A549 (cell line): ENCODE results near the gene FLT3LG.

ENCODE experiments used
- CTCF ChIP-seq: fragments of >200 bp; sonication (Bioruptor Twin); formaldehyde crosslinking; IDR thresholded peaks from 3 replicates; pipeline ENCODE4 v1.5.1; 2016
- MYC ChIP-seq: IDR thresholded peaks from 2 replicates; pipeline ENCODE4 v1.6.1; 2012; ENCODE audit warnings: mild to moderate bottlenecking, inconsistent platforms, low read length, improper control_type of control experiment, borderline replicate concordance
- SMC3 ChIP-seq: fragments of >200 bp; sonication (Bioruptor Twin); formaldehyde crosslinking; IDR thresholded peaks from 3 replicates; pipeline ENCODE4 v1.6.1; 2018; ENCODE audit warnings: inconsistent platforms
- TF ChIP-seq, protein P1 (sequence below): fragments of 150-350 bp; IDR thresholded peaks from 2 replicates; pipeline ENCODE4 v1.6.1; 2014; ENCODE audit warnings: low read depth, mild to moderate bottlenecking, low read length
- TF ChIP-seq, protein P2 (sequence below): fragments of 200-600 bp; sonication (generic); IDR thresholded peaks from 2 replicates; pipeline ENCODE4 v1.6.1; 2016; ENCODE audit warnings: antibody characterized with exemption, mild to moderate bottlenecking, moderate library complexity

DNA sequence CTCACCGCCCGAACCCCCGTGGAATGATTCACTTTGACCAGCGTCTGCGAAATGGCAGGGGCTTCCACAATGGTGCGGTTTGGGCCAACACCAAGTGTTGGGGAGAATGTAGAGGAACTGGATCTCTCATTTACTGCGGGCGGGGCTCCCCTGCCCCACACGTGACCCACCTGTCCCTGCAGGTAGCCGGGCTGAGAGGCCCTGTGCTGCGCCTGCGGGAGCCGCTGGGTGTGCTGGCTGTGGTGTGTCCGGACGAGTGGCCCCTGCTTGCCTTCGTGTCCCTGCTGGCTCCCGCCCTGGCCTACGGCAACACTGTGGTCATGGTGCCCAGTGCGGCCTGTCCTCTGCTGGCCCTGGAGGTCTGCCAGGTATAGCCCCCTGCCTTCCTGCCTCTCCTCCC, 5.8 kb upstream of the FLT3LG start:
- TF ChIP-seq, protein P1, sequence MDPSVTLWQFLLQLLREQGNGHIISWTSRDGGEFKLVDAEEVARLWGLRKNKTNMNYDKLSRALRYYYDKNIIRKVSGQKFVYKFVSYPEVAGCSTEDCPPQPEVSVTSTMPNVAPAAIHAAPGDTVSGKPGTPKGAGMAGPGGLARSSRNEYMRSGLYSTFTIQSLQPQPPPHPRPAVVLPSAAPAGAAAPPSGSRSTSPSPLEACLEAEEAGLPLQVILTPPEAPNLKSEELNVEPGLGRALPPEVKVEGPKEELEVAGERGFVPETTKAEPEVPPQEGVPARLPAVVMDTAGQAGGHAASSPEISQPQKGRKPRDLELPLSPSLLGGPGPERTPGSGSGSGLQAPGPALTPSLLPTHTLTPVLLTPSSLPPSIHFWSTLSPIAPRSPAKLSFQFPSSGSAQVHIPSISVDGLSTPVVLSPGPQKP, result no peak
- TF ChIP-seq SMC3 (no peak), MYC (no peak), CTCF (no peak)
- TF ChIP-seq, protein P2, sequence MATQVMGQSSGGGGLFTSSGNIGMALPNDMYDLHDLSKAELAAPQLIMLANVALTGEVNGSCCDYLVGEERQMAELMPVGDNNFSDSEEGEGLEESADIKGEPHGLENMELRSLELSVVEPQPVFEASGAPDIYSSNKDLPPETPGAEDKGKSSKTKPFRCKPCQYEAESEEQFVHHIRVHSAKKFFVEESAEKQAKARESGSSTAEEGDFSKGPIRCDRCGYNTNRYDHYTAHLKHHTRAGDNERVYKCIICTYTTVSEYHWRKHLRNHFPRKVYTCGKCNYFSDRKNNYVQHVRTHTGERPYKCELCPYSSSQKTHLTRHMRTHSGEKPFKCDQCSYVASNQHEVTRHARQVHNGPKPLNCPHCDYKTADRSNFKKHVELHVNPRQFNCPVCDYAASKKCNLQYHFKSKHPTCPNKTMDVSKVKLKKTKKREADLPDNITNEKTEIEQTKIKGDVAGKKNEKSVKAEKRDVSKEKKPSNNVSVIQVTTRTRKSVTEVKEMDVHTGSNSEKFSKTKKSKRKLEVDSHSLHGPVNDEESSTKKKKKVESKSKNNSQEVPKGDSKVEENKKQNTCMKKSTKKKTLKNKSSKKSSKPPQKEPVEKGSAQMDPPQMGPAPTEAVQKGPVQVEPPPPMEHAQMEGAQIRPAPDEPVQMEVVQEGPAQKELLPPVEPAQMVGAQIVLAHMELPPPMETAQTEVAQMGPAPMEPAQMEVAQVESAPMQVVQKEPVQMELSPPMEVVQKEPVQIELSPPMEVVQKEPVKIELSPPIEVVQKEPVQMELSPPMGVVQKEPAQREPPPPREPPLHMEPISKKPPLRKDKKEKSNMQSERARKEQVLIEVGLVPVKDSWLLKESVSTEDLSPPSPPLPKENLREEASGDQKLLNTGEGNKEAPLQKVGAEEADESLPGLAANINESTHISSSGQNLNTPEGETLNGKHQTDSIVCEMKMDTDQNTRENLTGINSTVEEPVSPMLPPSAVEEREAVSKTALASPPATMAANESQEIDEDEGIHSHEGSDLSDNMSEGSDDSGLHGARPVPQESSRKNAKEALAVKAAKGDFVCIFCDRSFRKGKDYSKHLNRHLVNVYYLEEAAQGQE, result no peak
